Measurements from ENCODE around the gene ZBED4.

DNA sequence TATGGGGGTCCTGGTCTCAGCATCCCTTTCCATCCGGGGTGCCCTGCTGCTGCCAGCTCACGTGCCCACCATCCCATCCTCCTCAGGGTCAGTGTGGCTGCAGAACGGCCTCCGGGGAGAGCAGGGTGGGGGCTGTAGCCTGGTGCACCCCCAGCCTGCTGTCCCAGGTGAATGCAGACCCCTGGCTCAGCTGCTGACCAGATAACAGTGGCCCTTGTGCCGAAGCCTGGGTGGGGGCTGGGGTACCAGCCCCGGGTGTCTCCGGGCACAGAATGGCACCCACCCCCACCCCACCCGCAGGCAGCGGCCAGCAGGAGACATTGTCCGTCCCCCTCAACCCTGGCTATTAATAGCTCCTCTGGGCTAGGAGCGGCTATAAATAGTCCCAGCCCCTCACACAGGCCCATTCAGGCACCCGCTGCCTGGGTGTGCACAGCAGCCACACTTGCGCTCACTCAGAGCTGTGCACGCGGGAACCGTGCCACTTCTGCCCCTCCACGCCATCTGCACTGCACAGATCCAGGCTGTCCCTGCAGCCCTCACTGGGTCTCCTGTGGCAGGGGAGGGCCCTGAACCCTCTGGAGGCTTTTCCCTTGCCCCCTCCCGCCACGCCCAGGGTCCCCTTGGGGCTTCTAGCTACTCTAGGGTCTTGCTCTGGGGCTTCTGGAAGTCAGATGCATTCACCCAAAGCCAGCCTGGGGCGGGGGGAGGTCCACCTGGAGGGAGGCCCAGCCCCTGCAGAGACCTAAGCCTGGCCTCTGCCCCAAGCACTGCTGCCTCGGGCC lies 83.5 kb downstream of the ZBED4 start:
- TF ChIP-seq, protein P1, sequence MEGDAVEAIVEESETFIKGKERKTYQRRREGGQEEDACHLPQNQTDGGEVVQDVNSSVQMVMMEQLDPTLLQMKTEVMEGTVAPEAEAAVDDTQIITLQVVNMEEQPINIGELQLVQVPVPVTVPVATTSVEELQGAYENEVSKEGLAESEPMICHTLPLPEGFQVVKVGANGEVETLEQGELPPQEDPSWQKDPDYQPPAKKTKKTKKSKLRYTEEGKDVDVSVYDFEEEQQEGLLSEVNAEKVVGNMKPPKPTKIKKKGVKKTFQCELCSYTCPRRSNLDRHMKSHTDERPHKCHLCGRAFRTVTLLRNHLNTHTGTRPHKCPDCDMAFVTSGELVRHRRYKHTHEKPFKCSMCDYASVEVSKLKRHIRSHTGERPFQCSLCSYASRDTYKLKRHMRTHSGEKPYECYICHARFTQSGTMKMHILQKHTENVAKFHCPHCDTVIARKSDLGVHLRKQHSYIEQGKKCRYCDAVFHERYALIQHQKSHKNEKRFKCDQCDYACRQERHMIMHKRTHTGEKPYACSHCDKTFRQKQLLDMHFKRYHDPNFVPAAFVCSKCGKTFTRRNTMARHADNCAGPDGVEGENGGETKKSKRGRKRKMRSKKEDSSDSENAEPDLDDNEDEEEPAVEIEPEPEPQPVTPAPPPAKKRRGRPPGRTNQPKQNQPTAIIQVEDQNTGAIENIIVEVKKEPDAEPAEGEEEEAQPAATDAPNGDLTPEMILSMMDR (IDR thresholded peaks at IDR 0.05; ENCODE audit: low read depth, low read length) = no peak
- no peak for TF ChIP-seq EZH2phosphoT487 (IDR thresholded peaks at IDR 0.05; ENCODE audit: low read depth)

Data from OCI-LY3 (cell line).